Sigmoid colon (tissue), 7 donors: Measurements from ENCODE around the gene CAMK1D. TPM values are rescaled to one million over a fixed set of nuclear protein-coding genes. Genes with fewer than 3 reads are reported as not detected.

Source experiments
- DNase-seq: peaks from one replicate; pipeline ENCODE4 v3.0.0-alpha.2; 2019
- H3K27ac ChIP-seq, 4 donors: fragments of 200-600 bp; sonication (generic); one replicate each; pipeline ENCODE4 v1.5.1; 2016 to 2019; ENCODE audit warnings: mild to moderate bottlenecking in 1 of 4
- H3K27me3 ChIP-seq, 3 donors: fragments of 200-600 bp; sonication (generic); one replicate each; pipeline ENCODE4 v1.5.1; 2019; ENCODE audit warnings: mild to moderate bottlenecking in 1 of 3
- H3K36me3 ChIP-seq, 4 donors: fragments of 200-600 bp; sonication (generic); one replicate each; pipeline ENCODE4 v1.5.1; 2016 to 2019
- H3K4me1 ChIP-seq, 4 donors: fragments of 200-600 bp; sonication (generic); one replicate each; pipeline ENCODE4 v1.5.1; 2017 to 2019
- H3K4me3 ChIP-seq, 4 donors: fragments of 200-600 bp; sonication (generic); one replicate each; pipeline ENCODE4 v1.5.1; 2017 to 2019; ENCODE audit warnings: mild to moderate bottlenecking in 2 of 4, moderate library complexity in 1 of 4
- H3K9me3 ChIP-seq, 4 donors: fragments of 200-600 bp in 3 of 4; sonication (generic) in 3 of 4; one replicate each; pipeline versions ENCODE4 v1.5.1 to v1.6.1; 2013 to 2019
- EP300 ChIP-seq, 4 donors: sonication (generic); formaldehyde crosslinking; IDR thresholded peaks; one replicate each; pipeline ENCODE4 v1.6.1; 2017; ENCODE audit warnings: antibody characterized with exemption in 4 of 4
- POLR2A ChIP-seq, 2 donors: fragments of 450-650 bp; IDR thresholded peaks; one replicate each; pipeline ENCODE4 v1.6.1; 2016; ENCODE audit warnings: antibody characterized with exemption in 2 of 2, mild to moderate bottlenecking in 2 of 2, moderate library complexity in 2 of 2
- POLR2AphosphoS5 ChIP-seq, 4 donors: sonication (generic); formaldehyde crosslinking; IDR thresholded peaks; one replicate each; pipeline ENCODE4 v1.6.1; 2017; ENCODE audit warnings: antibody characterized with exemption in 4 of 4
- WGBS, 2 donors: extraction: QIAGEN DNeasy Blood & Tissue Kit; methylation state at CpG; one replicate each; pipeline ENCODE4 v1.1.7; 2013; 5-methylcytosine and 5-hydroxymethylcytosine counted together
- intact Hi-C: fragments of 100-400 bp; cut with DNase I; formaldehyde crosslinking; loops from one replicate; pipeline ENCODE4 v1.15.1; 2023
- polyA plus RNA-seq, 3 donors: library from polyadenylated mRNA; stranded (reverse); fragments of 200-250 nt; gene quantifications; one replicate each; pipeline ENCODE4 v1.2.3, GENCODE V29; 2013
- total RNA-seq, 4 donors: library from RNA; depleted of rRNA; stranded (reverse); fragments of >200 nt; gene quantifications; one replicate each; pipeline ENCODE4 v1.1.0, GENCODE V29; 2016
- TF ChIP-seq, protein P1 (sequence below), 4 experiments: fragments of 450-650 bp in 3 of 4; fragments of 200-600 bp in 1 of 4; IDR thresholded peaks; one replicate each; pipeline ENCODE4 v1.5.1; 2016 to 2019; ENCODE audit warnings: antibody characterized with exemption in 4 of 4, mild to moderate bottlenecking in 3 of 4, moderate library complexity in 2 of 4
- donor health status: healthy with polysubstance abuse.
- donor health status: Bipolar disorder and iron deficiency.
- donor health status: healthy.

Gene CAMK1D
- total and polyA plus RNA-seq, 7 donors: 7.2 to 11.5 (median 8.6) TPM

GRCh38 chr10:12749760-12750478 is 400.6 kb downstream of the CAMK1D start:
- no peaks in the 10 kb centered on the region for H3K36me3 ChIP-seq
- 94 to 95% methylated on average over 14 of the region's 14 CpGs for WGBS, 2 donors

GRCh38 chr10:12750526-12751201 is 401.3 kb downstream of the CAMK1D start:
- no peaks in the 10 kb centered on the region for H3K9me3 ChIP-seq
- no peaks in the 10 kb centered on the region for H3K36me3 ChIP-seq
- H3K4me3 ChIP-seq: no peak overlapping the region
- no peaks in the 10 kb centered on the region for H3K27me3 ChIP-seq
- no peaks in the 10 kb centered on the region for H3K4me1 ChIP-seq
- intact Hi-C loops: no loop called here
- DNase-seq: no peak
- TF ChIP-seq, protein P1, sequence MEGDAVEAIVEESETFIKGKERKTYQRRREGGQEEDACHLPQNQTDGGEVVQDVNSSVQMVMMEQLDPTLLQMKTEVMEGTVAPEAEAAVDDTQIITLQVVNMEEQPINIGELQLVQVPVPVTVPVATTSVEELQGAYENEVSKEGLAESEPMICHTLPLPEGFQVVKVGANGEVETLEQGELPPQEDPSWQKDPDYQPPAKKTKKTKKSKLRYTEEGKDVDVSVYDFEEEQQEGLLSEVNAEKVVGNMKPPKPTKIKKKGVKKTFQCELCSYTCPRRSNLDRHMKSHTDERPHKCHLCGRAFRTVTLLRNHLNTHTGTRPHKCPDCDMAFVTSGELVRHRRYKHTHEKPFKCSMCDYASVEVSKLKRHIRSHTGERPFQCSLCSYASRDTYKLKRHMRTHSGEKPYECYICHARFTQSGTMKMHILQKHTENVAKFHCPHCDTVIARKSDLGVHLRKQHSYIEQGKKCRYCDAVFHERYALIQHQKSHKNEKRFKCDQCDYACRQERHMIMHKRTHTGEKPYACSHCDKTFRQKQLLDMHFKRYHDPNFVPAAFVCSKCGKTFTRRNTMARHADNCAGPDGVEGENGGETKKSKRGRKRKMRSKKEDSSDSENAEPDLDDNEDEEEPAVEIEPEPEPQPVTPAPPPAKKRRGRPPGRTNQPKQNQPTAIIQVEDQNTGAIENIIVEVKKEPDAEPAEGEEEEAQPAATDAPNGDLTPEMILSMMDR (IDR thresholded peaks at IDR 0.05): no peak
- TF ChIP-seq POLR2AphosphoS5 (IDR thresholded peaks at IDR 0.05): no peak
- no peak for TF ChIP-seq POLR2A (IDR thresholded peaks at IDR 0.05)
- no peak for TF ChIP-seq EP300 (IDR thresholded peaks at IDR 0.05)
- WGBS, 2 donors: 59 to 84% methylated on average over 11 of the region's 11 CpGs
- no peak overlapping the region for H3K27ac ChIP-seq

More at GRCh38 chr10:12749760-12750478, 400.6 kb downstream of the CAMK1D start:
- DNase-seq: no peak
- Histone ChIP-seq H3K27ac (no peak overlapping the region), H3K9me3 (no peaks in the 10 kb centered on the region), H3K4me3 (no peak overlapping the region), H3K4me1 (no peaks in the 10 kb centered on the region), H3K27me3 (no peaks in the 10 kb centered on the region)
- intact Hi-C loops: loop anchor here (5.0 kb wide), 1 partner anchor 32 kb away; no protein-coding TSS in a partner anchor
- TF ChIP-seq POLR2A (IDR thresholded peaks at IDR 0.05) (no peak), EP300 (IDR thresholded peaks at IDR 0.05) (no peak), POLR2AphosphoS5 (IDR thresholded peaks at IDR 0.05) (no peak)
- TF ChIP-seq, protein P1 (IDR thresholded peaks at IDR 0.05): no peak

GRCh38 chr10:12755075-12755474 is 405.7 kb downstream of the CAMK1D start:
- intact Hi-C loops: no loop called here
- Histone ChIP-seq H3K9me3 (no peaks in the 10 kb centered on the region), H3K27me3 (no peaks in the 10 kb centered on the region), H3K36me3 (no peaks in the 10 kb centered on the region), H3K27ac (no peak overlapping the region), H3K4me1 (no peaks in the 10 kb centered on the region), H3K4me3 (no peak overlapping the region)
- DNase-seq: no peak
- WGBS, 2 donors: 96 to 97% methylated on average over 5 of the region's 5 CpGs
- TF ChIP-seq POLR2A (IDR thresholded peaks at IDR 0.05): no peak
- TF ChIP-seq, protein P1 (IDR thresholded peaks at IDR 0.05): no peak
- no peak for TF ChIP-seq EP300 (IDR thresholded peaks at IDR 0.05)
- no peak for TF ChIP-seq POLR2AphosphoS5 (IDR thresholded peaks at IDR 0.05)

GRCh38 chr10:12757351-12757750 is 408.0 kb downstream of the CAMK1D start:
- Histone ChIP-seq H3K27me3 (no peaks in the 10 kb centered on the region), H3K27ac (no peak overlapping the region), H3K4me1 (no peaks in the 10 kb centered on the region), H3K9me3 (no peaks in the 10 kb centered on the region), H3K36me3 (peaks cover 0 to 8% (median under 1%) of the 10 kb centered on the region in 4 donors), H3K4me3 (no peak overlapping the region)
- no peak for DNase-seq
- intact Hi-C loops: no loop called here
- TF ChIP-seq EP300 (IDR thresholded peaks at IDR 0.05) (no peak), POLR2AphosphoS5 (IDR thresholded peaks at IDR 0.05) (no peak), POLR2A (IDR thresholded peaks at IDR 0.05) (no peak)
- TF ChIP-seq, protein P1 (IDR thresholded peaks at IDR 0.05): no peak
- 86 to 94% methylated on average over 2 of the region's 2 CpGs for WGBS, 2 donors
